HG03064 (cell line): ENCODE results near the gene FAU.

Source experiments
- ATAC-seq: cut with Tn5 transposase; IDR thresholded peaks from one replicate; pipeline ENCODE4 v1.9.1; 2021; ENCODE audit warnings: low read depth; ENCODE audit not compliant: unreplicated experiment

FAU gene

GRCh38 chr11:65083834-65084597, 37.9 kb downstream of the FAU start, which contains the start of the genes CDCA5 and ZFPL1:
Gene CDCA5 (minus strand): TSS chr11:65084040. CDS start chr11:65083978, 62 bp downstream.
Gene ZFPL1 (plus strand): TSS chr11:65084222. CDS start chr11:65084699, 477 bp downstream.
- peak; percentile 70 for ATAC-seq

DNA sequence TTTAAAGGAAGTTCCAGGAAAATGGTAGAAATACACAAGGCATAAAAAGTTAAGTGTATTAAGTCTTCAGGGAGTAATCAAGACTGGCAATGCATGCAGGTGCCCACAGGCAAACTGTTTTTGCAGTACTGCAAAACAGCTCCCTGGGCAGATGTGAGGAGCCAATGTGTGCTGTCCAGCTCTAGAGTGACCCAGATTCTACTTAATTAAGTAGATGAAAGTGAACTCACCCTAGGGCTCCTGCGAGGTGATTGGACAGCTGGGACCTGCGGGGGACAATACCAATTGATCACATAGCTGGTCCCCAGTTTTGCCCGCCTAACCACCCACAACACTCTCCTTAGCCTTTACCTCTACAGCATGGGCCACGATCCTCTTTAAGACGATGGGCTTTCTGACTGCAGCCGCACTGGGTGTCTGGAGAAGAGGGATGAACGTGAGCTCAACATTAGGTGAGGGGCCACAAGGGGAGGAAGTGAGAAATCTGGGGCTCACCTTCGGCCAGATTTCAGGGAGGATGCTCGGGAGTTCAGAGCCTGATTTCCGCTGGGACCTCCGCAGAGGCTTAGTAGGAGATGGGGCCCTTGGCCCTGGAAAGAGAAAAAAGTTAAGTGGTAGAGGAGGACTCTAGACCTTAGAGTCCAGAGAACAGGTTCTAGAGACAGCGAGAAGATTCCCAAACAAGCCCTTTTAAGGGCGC, 38.6 kb downstream of the FAU start:
- ATAC-seq = peak; percentile 7

DNA sequence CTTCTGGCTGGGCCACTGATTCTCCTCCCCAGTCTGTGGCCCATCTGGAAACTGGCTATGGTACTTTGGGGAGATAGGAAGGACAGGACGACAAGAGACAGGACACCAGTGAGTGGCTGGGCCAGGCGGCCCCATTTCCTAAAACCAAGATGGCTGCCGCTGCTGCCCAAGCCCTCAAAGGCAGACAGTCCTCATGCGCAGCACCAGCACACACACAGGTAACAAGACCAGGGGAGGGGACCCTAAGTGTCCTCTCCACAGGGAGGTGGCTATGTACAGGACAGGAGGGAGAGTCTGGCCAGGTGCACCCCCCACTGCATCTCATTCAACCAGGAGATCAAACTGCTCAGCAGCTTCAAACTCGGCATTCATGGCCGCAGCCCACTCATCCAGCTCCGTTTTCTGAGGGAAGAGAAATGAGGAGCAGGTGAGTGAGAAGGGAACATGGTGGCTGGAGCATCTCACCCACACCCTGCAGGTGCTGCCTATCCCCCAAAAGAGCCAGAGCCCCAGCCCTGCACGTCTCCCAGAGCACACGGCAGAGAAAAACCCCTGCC, 43.1 kb downstream of the FAU start:
- ATAC-seq = no peak

DNA sequence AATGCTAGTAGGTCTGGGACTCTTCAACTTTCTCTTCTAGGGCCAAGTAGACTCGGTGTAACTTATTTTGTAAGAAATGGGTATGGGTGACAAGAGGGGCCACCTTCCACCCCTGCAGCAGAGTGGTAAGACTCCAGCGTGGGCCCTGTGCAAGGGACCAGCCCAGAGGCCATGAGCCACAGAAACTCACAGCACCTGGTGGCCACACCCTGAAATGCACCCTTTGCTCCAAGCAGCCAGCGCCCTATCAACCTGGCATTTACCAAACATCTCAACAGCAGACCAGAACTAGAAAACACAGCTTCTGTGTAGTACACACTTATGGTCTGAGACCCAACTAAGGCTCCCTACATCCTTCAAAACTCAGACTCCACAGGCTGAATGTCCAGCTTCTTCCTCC, 43.8 kb downstream of the FAU start:
- ATAC-seq = no peak

GRCh38 chr11:65077451-65077850, 44.5 kb downstream of the FAU start:
- no peak for ATAC-seq

GRCh38 chr11:65072631-65072966, 49.3 kb downstream of the FAU start:
- ATAC-seq = no peak

DNA sequence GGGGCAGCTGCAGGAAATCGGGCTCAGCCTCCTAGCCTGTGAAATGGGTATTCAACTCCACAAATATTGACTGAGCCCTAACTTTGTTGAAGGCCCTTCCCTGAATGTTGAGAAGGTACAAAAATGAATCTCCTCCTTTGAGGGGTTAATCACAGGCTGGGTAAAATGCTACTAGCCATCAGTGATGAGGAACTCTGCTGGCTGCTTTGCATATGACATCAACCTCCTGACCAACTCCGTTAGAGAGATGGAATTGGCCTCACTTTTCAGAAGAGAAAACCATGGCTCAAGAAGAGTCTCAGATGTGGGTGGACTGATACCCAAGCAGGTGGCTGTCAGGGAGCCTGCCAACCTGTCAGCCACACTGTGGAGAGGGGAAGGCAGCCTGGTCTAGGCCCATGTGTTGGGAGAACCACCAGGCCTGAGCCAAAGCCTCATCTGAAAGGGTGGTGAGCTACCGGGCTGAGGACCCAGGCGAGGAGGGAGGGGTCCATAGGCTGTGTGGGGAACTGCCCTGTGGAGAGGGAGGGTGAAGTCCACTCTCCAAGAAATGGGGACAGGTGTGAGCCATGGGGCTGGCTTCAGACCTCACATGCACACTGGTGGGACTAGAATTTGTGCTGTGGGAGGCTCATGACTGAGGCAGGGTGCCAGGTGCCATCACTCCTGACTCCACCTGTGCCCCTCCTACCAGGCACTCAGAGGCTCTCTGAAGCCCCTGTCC, 49.9 kb downstream of the FAU start:
- ATAC-seq = no peak
